HG03095 (cell line): ENCODE data around the gene PIP5K1A.
A peak's percentile ranks its signal among the peaks of the same experiment; 100 is the strongest.
"Not testable (repeated sequence)": the region's sequence is repeated elsewhere in the genome, so short reads cannot be mapped to it uniquely, and the experiment has no call there.

ENCODE experiments used
- ATAC-seq: cut with Tn5 transposase; IDR thresholded peaks from one replicate; pipeline ENCODE4 v1.9.1; 2021; ENCODE audit warnings: moderate library complexity; ENCODE audit not compliant: unreplicated experiment

PIP5K1A gene, protein sequence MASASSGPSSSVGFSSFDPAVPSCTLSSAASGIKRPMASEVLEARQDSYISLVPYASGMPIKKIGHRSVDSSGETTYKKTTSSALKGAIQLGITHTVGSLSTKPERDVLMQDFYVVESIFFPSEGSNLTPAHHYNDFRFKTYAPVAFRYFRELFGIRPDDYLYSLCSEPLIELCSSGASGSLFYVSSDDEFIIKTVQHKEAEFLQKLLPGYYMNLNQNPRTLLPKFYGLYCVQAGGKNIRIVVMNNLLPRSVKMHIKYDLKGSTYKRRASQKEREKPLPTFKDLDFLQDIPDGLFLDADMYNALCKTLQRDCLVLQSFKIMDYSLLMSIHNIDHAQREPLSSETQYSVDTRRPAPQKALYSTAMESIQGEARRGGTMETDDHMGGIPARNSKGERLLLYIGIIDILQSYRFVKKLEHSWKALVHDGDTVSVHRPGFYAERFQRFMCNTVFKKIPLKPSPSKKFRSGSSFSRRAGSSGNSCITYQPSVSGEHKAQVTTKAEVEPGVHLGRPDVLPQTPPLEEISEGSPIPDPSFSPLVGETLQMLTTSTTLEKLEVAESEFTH

DNA sequence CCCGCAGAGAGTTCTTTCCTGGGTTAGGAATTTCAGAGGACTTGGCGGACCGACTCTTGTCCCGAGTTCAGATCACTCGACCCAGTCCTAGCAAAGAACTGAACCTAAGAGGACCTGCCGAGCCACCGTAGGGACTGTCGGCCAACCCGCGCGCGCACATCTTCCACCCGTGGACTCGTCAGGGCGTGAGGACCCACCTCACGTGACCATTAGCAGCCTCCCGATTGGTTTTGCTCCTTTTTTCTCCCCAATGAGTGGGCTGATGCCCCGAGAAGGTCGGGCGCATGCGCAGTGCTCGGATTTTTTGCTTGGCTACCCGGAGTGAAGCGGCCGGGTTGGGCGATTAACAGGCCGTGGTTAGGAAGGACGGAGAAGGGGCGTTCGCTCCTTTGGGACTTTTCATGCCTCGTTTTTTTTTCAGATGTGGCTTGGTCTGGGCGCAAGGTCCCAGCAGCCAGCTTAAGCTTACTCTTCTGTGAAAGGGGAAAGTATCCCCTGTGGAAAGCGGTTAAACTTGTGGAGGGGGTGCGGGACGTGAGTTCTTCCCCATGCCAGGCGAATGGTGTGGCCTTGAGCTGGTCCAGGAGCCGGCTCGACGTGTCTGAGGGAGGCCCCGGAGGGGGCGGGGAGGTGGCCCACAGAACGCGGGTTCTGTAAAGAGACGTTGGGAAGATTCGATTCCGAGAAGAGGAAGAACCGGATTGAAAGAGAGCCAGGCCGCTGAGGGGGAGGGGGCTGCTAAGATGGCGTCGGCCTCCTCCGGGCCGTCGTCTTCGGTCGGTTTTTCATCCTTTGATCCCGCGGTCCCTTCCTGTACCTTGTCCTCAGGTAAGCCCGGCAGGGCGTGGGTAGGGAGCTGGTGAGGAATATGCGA, at the start of gene PIP5K1A:
Gene PIP5K1A (plus strand): TSS at position 299 of the 874 bp plus-strand sequence. CDS start 445 bp downstream, at position 744.
- peak; percentile 65 for ATAC-seq

DNA sequence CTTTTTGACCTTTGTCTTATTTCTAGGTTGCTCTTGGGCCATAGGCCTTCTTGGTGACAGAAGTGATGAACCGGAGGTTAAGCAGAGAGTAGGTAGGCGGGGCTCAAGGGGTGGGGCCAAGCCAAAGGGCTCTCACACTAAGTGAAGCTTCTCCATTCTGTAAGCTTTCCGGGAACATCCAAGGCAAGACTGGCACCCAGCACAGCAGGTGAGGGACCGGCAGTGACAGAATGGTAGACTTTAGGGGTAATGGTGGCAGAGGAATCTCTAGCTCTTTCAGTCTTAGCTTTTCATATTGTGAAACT, 41.9 kb upstream of the PIP5K1A start, which contains the start of gene TNFAIP8L2:
Gene TNFAIP8L2 (plus strand): TSS at position 135 of the 305 bp plus-strand sequence. CDS start 2,049 bp downstream, outside the sequence.
- peak; percentile 59 for ATAC-seq

DNA sequence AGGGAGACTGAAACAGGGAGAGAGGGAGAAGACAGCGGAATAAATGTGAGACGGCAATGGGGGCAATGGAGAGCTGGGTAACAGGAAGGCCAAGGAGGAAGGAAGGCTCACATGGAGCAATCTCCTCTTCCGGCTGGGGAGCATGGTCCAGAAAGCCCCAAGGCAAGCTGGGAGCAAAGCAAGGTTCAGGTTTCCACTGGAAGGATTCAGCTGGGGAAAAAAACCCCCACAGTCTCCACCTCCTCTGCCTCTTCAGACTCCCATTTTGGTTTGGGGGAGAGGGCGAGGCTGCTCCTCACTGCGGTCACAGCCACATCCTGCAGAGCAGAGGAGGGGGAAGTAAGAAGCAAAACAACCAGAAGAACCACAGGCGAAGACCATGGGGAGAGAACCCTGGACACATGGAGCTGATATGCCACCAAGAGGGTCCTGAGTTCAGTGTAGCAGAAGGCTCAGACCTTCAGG, 41.3 kb upstream of the PIP5K1A start:
- ATAC-seq: no peak

DNA sequence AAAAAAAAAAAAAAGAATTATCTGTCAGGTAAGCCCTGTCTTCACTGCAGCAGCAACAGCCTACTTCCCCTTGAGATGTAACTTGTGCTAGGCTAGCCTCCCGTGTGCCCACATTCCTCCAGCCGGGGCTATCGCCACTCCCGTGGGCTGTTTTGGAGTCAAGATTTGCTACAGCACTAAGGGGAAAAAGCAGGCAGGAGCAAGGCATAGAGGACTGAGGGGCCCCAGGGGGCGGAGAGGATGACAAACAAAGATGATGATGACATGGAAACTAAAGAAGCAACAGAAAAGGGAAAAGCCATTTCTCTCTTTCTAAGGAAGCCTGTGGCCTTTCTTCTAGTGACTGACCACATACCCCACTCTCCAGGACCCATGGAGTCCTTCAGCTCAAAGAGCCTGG, 40.0 kb upstream of the PIP5K1A start:
- ATAC-seq: no peak

DNA sequence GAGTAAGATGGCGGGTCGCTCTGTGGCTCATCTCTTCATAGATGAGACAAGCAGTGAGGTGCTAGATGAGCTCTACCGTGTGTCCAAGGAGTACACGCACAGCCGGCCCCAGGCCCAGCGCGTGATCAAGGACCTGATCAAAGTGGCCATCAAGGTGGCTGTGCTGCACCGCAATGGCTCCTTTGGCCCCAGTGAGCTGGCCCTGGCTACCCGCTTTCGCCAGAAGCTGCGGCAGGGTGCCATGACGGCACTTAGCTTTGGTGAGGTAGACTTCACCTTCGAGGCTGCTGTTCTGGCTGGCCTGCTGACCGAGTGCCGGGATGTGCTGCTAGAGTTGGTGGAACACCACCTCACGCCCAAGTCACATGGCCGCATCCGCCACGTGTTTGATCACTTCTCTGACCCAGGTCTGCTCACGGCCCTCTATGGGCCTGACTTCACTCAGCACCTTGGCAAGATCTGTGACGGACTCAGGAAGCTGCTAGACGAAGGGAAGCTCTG, 39.6 kb upstream of the PIP5K1A start:
- no peak for ATAC-seq

DNA sequence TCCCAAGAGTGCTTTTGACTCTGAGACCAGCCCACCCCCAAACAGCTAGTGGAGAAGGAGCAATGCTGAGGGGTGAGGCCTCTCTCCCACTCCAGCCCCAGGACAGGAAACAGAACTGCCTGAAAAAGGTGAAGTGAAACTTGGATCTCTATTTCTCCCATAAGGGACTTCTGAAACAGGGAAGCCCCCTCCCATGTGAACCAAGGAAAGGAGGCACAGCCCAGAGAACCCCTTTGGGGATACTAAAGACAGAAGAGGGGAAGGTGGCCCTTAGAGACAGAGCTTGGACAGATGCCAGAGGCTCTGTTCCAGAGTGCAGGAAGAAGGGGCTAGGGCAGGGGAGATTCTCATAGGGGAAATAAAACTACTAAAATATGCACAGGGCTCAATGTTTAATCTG, 39.0 kb upstream of the PIP5K1A start:
- ATAC-seq: no peak

DNA sequence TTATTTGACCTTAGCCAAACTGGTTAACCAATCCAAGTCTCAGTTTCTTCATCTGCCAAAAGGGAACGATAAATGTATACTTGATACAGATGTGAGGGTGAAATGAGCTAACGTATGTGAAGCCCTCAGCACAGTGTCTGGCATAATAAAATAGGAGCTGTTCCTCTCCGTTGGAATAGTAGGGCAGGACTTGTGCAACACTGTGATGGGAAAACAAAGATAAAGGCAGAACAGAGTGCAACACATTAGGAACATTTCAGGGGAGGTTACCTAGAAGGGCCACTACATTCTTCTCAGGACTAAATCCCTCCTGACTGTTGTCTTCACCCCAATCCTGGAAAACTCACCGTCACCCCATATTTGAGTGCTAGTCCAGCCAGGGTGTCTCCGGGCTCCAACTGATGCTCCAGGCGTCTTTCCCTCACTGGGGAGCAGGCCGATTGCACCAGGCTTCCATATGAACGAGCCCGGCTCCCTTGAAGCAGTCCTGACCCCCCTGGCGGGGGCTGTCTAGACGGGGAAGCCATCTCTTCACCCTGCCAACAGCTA, 33.5 kb upstream of the PIP5K1A start:
- ATAC-seq: no peak

DNA sequence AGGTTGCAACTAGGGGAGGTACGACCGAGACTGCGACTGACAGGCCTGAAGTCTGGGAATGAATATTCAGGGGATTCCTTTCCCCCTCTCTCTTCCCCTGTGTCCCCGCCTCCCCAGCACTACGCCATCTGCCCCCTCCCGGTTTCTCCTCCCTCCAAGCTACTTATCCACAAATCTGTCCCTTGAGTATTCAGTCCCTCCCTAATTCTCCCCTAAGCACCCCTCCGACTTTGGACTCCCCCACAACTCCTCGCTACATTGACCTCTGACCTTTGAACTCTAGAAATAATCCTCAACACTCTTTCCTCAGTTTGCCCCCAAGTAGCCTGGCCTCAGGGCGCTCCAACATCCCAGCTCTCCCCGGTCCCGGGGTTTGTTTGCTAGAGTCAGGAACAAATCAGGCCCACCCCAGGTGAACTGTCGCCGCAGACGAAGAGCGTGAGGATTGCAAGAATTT, 33.0 kb upstream of the PIP5K1A start:
- ATAC-seq: peak; percentile 12

DNA sequence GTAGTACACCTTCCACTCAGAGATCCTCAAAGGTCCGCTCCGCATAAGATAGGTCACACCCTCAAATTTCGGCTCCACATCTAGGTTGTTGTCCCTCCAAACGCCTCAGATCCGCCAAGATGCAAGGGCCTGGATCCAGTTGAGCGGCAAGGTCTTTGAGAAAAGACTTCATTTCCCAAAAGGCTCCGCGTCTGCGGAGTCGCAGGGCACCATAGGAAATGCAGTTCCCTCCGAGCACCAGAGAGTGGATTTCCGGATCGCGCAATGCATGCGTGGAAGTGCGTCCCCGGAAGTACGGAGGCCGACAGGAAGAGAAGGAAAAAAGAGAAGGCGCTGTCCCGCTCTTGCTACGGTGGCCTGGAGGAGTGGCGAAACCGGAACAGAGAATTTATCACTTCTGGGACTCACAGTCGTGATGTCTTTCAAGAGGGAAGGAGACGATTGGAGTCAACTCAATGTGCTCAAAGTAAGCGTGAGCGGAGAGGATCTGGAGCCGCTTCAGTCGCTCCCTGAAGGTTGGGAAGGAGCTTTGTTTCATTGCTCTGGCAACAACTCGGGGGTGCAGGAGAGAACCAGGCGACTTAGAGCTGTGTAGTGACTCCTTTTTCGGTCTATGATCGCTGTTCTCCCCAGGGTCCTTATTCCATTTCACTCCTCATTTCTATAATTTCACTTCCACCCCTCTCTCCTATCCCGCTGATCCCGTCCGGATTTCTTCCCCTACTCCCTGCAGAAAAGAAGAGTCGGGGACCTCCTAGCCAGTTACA, 32.4 kb upstream of the PIP5K1A start, which contains the start of the genes LYSMD1 and SCNM1:
Gene LYSMD1 (minus strand): TSS at position 165 of the 767 bp plus-strand sequence. CDS start 644 bp downstream, outside the sequence.
Gene SCNM1 (plus strand): TSS at position 407 of the 767 bp plus-strand sequence. CDS start 9 bp downstream, at position 416.
- peak; percentile 68 for ATAC-seq

DNA sequence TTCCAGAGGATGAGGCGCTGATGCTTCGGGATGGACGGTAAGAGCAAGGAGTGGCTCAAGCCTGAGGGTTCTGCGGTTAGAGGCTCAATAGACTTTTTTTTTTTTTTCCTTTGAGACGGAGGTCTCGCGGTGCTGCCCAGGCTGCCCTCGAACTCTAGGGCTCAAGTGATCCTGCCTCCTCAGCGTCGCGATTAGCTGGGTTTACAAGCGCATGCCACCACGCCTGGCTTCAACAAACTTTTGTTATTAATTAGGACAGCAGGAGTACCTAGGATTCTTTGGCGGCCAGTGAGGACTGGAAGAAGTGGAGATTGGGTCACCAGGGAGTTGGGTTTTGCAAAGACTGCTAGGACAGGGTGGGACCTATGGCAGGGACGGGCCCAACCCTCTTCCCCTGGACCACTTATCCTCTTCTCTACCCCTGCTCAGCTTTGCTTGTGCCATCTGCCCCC, 31.8 kb upstream of the PIP5K1A start:
- ATAC-seq: no peak

DNA sequence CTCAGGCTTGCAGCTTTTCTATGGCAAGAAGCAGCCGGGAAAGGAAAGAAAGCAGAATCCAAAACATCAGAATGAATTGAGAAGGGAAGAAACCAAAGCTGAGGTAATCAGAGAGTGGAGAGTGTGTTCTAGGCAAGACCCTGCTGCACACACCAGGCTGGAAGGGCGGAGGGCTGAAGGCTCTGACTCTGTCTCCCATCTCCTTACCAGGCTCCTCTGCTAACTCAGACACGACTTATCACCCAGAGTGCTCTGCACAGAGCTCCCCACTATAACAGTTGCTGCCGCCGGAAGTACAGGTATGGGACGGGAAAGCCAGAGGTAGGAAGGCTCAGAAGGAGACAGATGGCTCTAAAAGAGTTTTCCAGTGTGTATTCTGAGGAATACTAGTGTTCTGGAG, 31.2 kb upstream of the PIP5K1A start:
- ATAC-seq: no peak

DNA sequence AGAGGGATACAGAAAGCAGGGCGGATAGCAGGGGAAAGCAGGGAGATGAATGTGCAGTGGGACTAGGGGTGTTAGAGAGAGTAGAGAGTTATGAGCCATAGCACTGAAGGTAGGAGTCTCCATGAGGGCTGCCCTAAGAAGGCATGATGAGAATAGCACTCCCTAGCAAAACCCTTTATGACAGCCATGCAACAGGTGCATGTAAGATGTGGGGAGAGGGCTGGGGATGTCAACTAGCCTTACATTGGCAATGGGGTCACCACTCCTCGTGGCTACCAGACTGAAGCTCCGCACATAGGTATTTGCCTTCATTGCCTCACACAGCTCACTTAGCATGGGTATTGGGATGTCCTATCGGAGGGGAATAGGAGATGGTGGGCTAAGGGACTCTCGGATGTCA, 27.2 kb upstream of the PIP5K1A start:
- no peak for ATAC-seq

DNA sequence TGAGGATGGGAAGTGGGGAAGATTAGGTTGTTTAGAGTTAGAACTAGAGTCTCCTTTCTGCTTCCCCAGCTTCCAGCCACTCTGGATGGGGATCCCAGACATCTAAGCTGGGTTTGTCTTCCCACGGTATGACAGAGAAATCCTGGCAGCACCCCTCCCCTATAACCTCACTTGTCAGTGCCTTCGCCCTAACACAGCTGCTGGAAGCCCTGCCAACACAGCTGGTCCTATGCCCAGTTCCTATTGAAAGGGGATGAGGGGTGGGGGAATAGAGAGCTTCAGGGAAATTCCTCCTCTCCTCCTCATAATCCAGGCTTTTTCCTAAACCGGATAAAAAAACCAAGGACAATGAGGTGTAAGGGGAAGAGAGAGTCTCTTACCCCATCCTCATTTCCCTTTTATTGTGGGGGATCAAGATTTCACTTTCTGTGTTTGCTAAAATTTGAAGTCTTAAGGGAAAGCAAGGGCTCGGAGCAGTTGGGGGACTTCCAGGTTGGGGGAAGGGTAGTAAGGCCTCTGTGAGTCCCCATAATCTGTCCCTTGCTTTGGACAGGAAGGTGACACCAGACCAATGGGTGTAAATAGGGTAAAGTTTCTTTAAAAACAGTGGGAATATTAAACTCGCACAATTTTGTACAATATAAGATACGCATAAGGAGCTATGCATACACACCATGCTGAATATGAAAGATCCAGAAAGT, 23.2 kb upstream of the PIP5K1A start:
- ATAC-seq: no peak

DNA sequence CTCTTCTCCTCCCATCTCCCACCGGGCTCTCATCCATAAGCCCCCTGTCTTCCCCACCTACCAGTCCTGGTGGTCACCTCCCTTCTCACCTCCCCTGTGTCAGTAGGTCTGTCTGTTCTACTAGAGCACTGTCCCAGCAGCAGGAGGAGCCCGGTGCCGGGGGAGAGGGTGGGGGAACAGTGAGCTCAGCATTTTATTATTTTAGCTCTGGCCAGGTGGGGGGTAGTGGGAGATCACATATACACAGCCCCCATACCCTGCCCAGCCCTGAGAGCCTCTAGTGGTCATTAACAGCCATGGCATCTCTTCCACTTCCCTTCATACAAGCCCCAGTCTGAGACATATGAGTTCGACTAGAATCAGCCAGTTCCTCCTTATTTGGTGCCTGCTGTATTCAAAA, 22.5 kb upstream of the PIP5K1A start, which contains the start of gene TMOD4:
Gene TMOD4 (minus strand): TSS at position 119 of the 400 bp plus-strand sequence. CDS start 1,106 bp downstream, outside the sequence.
- ATAC-seq: no peak

DNA sequence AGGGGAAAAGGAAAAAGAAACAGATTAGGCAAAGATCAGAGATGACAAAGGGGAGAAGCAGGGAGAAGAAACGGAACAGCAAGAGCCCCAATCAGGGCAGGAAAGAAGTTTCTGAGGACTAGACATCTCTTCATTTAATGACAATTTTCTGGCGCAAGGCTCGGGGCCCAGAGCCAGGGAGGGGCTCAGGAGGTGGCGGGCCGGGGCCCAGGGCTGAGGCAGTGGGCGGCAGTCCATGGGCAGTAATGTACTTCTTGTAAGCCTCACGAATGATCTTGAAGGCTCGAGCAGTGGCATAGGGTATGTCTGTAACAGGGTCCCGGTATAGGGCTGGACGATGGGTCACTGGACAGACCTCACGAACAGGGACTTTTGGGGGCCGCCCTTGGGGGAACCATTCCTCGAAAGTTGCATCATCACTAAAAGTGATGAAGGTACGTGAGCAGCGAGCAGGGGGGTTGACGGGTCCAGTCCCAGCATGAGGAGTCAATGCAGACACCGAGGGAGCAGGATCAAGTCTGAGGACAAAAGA, 21.8 kb upstream of the PIP5K1A start:
- no peak for ATAC-seq

DNA sequence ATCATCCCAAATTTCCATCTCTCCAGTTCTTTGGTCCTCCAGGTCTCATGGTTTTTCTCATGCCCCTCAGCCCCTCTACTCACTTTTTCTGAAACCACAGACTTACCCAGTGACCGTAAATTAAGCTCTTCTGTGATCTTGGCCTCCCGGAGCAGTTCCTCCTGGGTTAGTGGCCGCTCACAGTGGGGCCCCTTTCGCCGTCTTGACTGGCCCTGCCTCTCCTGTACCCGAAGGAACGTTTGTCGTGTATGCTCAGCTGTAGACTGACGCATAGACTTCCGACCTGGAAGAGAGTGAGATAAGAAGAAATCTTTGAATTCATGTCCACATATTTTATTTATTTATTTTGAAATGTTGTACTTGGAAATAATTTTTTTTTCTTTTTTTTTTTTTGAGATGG, 14.1 kb upstream of the PIP5K1A start:
- ATAC-seq: no peak

DNA sequence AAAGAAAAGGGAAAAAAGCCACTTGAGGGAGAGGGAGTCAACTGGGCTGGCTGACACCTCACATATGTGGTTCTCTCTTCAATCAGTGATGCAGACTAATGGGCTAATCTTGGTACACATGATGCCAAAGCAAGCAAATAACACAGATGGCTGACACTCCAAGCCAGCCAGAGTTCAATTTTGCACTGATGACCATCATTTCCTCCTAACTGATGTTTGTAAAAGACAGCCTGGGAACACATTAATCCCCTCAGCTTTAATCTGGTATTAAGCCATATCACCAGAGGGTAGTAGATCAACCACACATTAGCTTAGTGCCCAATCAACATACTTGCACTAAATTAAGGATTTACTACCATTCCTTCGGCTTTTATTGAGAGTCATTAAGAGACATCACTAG, 11.1 kb upstream of the PIP5K1A start:
- ATAC-seq: no peak

DNA sequence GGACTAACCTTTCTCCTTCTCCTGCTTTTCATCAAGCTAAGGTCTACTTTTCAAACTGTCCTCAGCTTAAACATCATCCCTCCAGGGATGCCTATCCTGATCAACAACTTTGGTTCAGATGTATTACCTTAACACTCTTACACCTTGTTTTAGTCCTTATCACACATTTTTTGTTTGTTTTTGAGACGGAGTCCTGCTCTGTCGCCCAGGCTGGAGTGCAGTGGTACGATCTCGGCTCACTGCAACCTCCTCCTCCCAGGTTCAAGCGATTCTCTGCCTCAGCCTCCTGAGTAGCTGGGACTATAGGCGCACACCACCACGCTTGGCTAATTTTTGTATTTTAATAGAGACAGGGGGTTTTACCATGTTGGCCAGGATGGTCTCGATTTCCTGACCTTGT, 9.7 kb upstream of the PIP5K1A start:
- ATAC-seq: not testable (repeated sequence)
